Brain pericyte (primary cell): ENCODE data around the gene TAF1.
"Not testable (repeated sequence)": the region's sequence is repeated elsewhere in the genome, so short reads cannot be mapped to it uniquely, and the experiment has no call there.

Experiments
- DNase-seq: peaks from one replicate; pipeline ENCODE4 v3.0.0-alpha.2; 2012; ENCODE audit warnings: low read depth, low spot score

Gene TAF1

DNA sequence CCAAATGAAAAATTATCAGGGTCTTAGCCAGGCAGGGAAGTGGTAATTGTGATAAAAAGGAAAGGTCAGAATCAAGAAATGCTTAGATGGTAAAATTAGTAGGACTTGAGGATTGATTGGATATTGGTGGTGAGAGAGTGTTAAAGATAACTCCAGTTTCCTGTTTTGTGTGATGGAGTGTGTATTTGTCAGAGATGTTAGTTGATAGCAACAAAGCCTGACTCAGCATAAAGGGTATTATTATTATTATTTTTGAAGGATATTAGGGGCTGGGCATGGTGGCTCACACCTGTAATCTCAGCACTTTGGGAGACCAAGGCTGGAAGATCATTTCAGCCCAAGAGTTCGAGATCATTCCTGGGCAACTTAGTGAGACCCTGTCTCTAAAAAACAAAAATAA, 143.1 kb downstream of the TAF1 start:
- no peak for DNase-seq

DNA sequence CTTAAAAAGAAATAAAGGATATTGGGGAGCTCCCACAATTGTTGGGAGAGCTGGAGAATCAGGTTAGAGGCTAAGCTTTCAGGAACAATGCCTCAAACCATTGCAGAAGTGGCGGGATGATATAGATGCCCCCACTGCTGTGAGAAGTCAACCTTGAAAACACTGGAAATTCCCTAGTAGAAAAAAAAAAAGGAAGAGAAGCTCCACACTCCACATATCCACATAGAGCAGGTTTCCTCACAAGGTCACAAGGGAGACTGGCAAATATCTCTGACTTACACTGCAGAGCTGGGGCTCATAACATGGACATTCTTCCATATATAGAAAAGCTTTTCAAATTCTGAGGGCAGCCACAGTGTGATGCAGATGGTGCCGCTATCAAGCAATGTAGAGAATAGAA, 144.0 kb downstream of the TAF1 start:
- DNase-seq: no peak

DNA sequence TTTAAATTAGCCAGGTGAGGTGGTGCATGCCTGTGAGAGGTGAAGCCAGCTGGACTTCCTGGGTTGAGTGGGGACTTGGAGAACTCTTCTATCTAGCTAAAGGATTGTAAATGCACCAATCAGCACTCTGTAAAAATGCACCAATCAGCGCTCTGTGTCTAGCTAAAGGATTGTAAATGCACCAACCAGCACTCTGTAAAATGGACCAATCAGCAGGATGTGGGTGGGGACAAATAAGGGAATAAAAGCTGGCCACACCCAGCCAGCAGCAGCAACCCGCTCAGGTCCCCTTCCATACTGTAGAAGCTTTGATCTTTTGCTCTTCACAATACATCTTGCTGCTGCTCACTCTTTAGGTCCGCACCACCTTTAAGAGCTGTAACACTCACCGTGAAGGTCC, 147.6 kb downstream of the TAF1 start:
- not testable (repeated sequence) for DNase-seq

DNA sequence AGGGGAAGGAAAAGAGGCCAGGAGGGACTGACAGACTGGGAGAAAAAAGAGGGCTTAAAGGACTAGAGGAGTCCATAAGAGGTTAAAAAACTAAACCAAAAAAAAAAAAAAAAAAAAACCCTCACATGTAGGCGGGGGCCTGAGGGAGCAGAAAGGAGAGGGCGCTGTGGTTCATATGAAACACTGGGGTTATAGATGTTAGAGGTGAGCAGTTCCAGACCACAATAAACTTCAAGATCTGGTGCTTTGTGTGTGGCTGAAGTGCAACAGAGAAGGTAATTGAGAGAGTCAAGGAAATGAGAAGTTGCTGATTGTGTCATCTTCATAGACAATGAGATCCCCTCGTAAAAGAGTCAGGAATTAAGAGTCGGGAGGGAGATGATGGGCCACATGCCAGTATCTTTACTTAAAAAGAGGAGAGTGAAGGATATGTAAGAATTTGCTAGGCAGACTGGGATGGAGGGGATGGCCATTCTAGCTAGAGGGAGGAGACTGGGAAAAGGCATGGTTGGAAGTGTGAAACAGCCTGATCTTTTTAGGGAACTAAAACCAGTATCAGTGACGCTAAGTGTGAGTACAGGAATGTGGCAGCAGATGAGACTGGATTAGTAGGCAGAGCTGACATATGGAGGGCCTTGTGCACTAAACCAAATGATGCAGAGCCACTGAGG, 148.3 kb downstream of the TAF1 start:
- DNase-seq: no peak

DNA sequence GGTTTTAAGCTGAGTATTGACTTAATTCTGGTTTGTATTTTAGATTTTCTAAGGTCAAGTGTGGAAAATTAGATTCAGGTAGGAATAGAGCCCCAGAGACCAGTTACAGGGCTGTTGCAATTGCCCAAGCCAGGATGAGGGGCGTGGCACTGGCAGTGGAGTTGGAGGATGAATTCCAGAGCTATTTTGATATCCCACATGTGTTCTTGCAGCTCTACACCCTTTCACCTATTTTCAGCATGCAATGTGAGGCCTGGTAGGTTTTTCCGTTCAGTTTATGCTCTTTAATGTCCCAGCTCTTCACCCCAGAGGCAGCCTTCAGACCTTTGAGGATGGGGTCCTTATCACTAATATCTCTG, 148.9 kb downstream of the TAF1 start:
- DNase-seq: no peak
